PC-9 (cell line): ENCODE results near the gene PRPS1. TPM values are rescaled to one million over a fixed set of nuclear protein-coding genes. Genes with fewer than 3 reads are reported as not detected.

Source experiments
- BruUV-seq: library from RNA; stranded (reverse); fragments of 400-500 nt; replicated peaks from 2 replicates; lab custom pipeline; 2021; lab: Mats Ljungman, UMichigan
- CTCF ChIA-PET: fragments of 300-600 bp; sonication (Branson Sonifier 250); formaldehyde crosslinking; loops from one replicate; lab custom pipeline; 2022; ENCODE audit warnings: antibody characterized with exemption; lab: Charles Lee
- POLR2A ChIA-PET: fragments of 300-600 bp; sonication (Branson Sonifier 250); formaldehyde crosslinking; loops from one replicate; lab custom pipeline; 2022; ENCODE audit warnings: antibody characterized with exemption; ENCODE audit not compliant: unreplicated experiment; lab: Charles Lee
- DNase-seq, 2 experiments: peaks; one replicate each; pipeline versions ENCODE4 v3.0.0 to v3.0.0-alpha.2; 2015 to 2022; ENCODE audit warnings: mixed read lengths in 1 of 2
- H2AFZ ChIP-seq: fragments of 200-600 bp; sonication (generic); 2 replicates; pipeline ENCODE4 v1.8.1; 2017; ENCODE audit warnings: antibody characterized with exemption
- H3F3A ChIP-seq: fragments of 200-600 bp; sonication (generic); 2 replicates; pipeline ENCODE4 v1.8.1; 2017; ENCODE audit warnings: antibody characterized with exemption, mild to moderate bottlenecking, low read depth; ENCODE audit not compliant: insufficient read depth
- H3K27ac ChIP-seq: fragments of 200-600 bp; sonication (generic); 2 replicates; pipeline ENCODE4 v1.6.1; 2016; ENCODE audit warnings: mixed run types
- H3K27me3 ChIP-seq: fragments of 200-600 bp; sonication (generic); 2 replicates; pipeline ENCODE4 v1.6.1; 2016; ENCODE audit warnings: low read depth, mixed run types; ENCODE audit not compliant: insufficient read depth
- H3K36me3 ChIP-seq: fragments of 200-600 bp; sonication (generic); 2 replicates; pipeline ENCODE4 v1.6.1; 2016; ENCODE audit warnings: low read depth, mixed run types
- H3K4me1 ChIP-seq: fragments of 200-600 bp; sonication (generic); replicated peaks from 2 replicates; pipeline ENCODE4 v1.6.1; 2016; ENCODE audit warnings: mixed run types; ENCODE audit not compliant: insufficient read depth
- H3K4me2 ChIP-seq: fragments of 200-600 bp; sonication (generic); 2 replicates; pipeline ENCODE4 v1.6.1; 2017; ENCODE audit warnings: mixed run types
- H3K4me3 ChIP-seq: fragments of 200-600 bp; sonication (generic); 2 replicates; pipeline ENCODE4 v1.6.1; 2016; ENCODE audit warnings: mixed run types
- H3K79me2 ChIP-seq: fragments of 200-600 bp; sonication (generic); 2 replicates; pipeline ENCODE4 v1.6.1; 2017; ENCODE audit warnings: low read depth, mixed run types
- H3K9me2 ChIP-seq: fragments of 200-600 bp; sonication (generic); 2 replicates; pipeline ENCODE4 v1.8.1; 2017; ENCODE audit warnings: mild to moderate bottlenecking; ENCODE audit not compliant: insufficient read depth
- H3K9me3 ChIP-seq: fragments of 200-600 bp; sonication (generic); 2 replicates; pipeline ENCODE4 v1.8.1; 2016; ENCODE audit warnings: low read depth; ENCODE audit not compliant: insufficient read depth
- H4K20me1 ChIP-seq: fragments of 200-600 bp; sonication (generic); 2 replicates; pipeline ENCODE4 v1.8.1; 2017; ENCODE audit not compliant: insufficient read depth
- EZH2 ChIP-seq: fragments of 200-600 bp; sonication (generic); IDR thresholded peaks from 2 replicates; pipeline ENCODE4 v1.8.0; 2017; ENCODE audit warnings: antibody characterized with exemption, low read depth
- intact Hi-C: fragments of 100-400 bp; cut with micrococcal nuclease; formaldehyde crosslinking; loops from one replicate; pipeline ENCODE4 v1.10.0; 2022; ENCODE audit not compliant: unreplicated experiment
- total RNA-seq: library from RNA; stranded (reverse); gene quantifications from 2 replicates; pipeline ENCODE4 v1.2.3, GENCODE V29; 2021
- TF ChIP-seq, protein P1 (sequence below): fragments of 200-600 bp; sonication (generic); conservative IDR thresholded peaks from 2 replicates; pipeline ENCODE4 v1.6.1; 2017; ENCODE audit warnings: mixed run types, antibody characterized with exemption, mild to moderate bottlenecking, moderate library complexity

Gene PRPS1
- total RNA-seq, 1 experiment from 2014 or later, result 67.4 TPM

DNA sequence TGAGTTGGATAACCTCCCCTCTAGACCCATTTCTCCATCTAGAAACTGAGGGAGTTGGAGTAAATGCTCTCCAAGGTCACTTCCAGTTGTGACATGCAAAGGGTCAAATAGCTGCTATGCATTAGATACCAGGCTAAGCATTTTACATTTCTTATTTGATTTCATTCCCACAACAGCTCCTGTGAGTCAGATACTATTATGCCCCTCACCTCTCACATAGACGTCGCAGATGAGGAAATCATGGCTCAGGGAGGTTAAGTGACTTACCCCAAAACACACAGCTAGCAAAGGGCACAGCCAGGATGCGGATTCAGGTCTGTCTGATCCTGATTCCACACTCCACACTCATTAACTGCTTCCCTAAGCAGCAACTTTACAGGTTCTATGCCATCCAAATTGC, 57.7 kb downstream of the PRPS1 start:
- ChIA-PET CTCF (interaction anchor here (1.4 kb wide), 1 partner anchor 13 kb away, joined by 5 read pairs; no protein-coding TSS in a partner anchor), POLR2A (no interaction called here)
- Histone ChIP-seq H3K4me2 (no peak overlapping the region), H2AFZ (no peak overlapping the region), H3K4me3 (no peak overlapping the region), H3K36me3 (no peaks in the 10 kb centered on the region), H3K79me2 (no peaks in the 10 kb centered on the region), H3K4me1 (peaks cover 47% of the 10 kb centered on the region), H3K9me3 (no peaks in the 10 kb centered on the region), H3F3A (peaks cover 9% of the 10 kb centered on the region; the same call in 1 of the 2 replicates), H3K27me3 (no peaks in the 10 kb centered on the region), H4K20me1 (no peaks in the 10 kb centered on the region), H3K9me2 (no peaks in the 10 kb centered on the region), H3K27ac (0 out of 2 replicates have a peak overlapping the region, but pooled peaks have one; percentile 15)
- no TSS peak for BruUV-seq
- DNase-seq, result peak in 1 of 2 experiments; percentile 28
- intact Hi-C loops, result no loop called here
- TF ChIP-seq EZH2, result no peak
- TF ChIP-seq, protein P1, sequence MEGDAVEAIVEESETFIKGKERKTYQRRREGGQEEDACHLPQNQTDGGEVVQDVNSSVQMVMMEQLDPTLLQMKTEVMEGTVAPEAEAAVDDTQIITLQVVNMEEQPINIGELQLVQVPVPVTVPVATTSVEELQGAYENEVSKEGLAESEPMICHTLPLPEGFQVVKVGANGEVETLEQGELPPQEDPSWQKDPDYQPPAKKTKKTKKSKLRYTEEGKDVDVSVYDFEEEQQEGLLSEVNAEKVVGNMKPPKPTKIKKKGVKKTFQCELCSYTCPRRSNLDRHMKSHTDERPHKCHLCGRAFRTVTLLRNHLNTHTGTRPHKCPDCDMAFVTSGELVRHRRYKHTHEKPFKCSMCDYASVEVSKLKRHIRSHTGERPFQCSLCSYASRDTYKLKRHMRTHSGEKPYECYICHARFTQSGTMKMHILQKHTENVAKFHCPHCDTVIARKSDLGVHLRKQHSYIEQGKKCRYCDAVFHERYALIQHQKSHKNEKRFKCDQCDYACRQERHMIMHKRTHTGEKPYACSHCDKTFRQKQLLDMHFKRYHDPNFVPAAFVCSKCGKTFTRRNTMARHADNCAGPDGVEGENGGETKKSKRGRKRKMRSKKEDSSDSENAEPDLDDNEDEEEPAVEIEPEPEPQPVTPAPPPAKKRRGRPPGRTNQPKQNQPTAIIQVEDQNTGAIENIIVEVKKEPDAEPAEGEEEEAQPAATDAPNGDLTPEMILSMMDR, result no peak

GRCh38 chrX:107686792-107687191, 58.5 kb downstream of the PRPS1 start:
- Histone ChIP-seq H3K27me3 (no peaks in the 10 kb centered on the region), H3K4me1 (peaks cover 47% of the 10 kb centered on the region), H3K9me3 (no peaks in the 10 kb centered on the region), H3F3A (peaks cover 9% of the 10 kb centered on the region; the same call in 1 of the 2 replicates), H3K4me2 (peak overlapping the region; percentile 29; the same call in 1 of the 2 replicates), H3K79me2 (no peaks in the 10 kb centered on the region), H3K4me3 (no peak overlapping the region), H4K20me1 (no peaks in the 10 kb centered on the region), H3K36me3 (no peaks in the 10 kb centered on the region), H3K27ac (0 out of 2 replicates have a peak overlapping the region, but pooled peaks have one; percentile 15), H3K9me2 (no peaks in the 10 kb centered on the region), H2AFZ (no peak overlapping the region)
- no TSS peak for BruUV-seq
- TF ChIP-seq, protein P1, result no peak
- no peak for TF ChIP-seq EZH2
- peak in 1 of 2 experiments; percentile 41 for DNase-seq
- ChIA-PET CTCF (interaction anchor here (1.4 kb wide), 1 partner anchor 14 kb away, joined by 5 read pairs; no protein-coding TSS in a partner anchor), POLR2A (no interaction called here)
- intact Hi-C loops, result no loop called here

DNA sequence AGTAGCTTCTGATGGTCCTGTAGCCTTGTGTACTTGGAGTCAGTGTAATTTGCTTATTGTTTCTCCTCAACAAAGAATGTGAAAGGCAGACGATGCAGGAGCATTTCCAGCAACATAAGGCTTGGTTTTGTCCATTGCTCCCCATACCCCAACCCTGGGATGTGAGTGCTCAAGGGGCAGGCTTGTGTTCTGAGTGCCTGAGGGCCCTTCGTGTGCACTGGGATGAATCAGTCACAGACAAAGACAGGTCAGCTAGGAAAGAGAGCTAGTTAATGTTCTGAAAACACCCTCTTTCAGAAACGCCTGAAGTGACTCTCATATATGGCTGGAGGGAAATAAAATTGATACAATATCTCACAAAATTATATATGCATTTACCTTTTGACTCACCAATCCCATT, 59.1 kb downstream of the PRPS1 start:
- intact Hi-C loops, result no loop called here
- CTCF ChIA-PET, result no interaction called here
- BruUV-seq, result no TSS peak
- H3K4me2 ChIP-seq, result peak overlapping the region; percentile 29; the same call in 1 of the 2 replicates
- no peak overlapping the region for H2AFZ ChIP-seq
- no peak overlapping the region for H3K4me3 ChIP-seq
- POLR2A ChIA-PET, result no interaction called here
- H3K4me1 ChIP-seq, result peaks cover 47% of the 10 kb centered on the region
- H3K9me2 ChIP-seq, result no peaks in the 10 kb centered on the region
- no peak overlapping the region for H3K27ac ChIP-seq
- no peaks in the 10 kb centered on the region for H3K79me2 ChIP-seq
- no peaks in the 10 kb centered on the region for H4K20me1 ChIP-seq
- H3K27me3 ChIP-seq, result no peaks in the 10 kb centered on the region
- H3F3A ChIP-seq, result peaks cover 9% of the 10 kb centered on the region; the same call in 1 of the 2 replicates
- no peaks in the 10 kb centered on the region for H3K36me3 ChIP-seq
- DNase-seq, result peak in 1 of 2 experiments; percentile 30
- H3K9me3 ChIP-seq, result no peaks in the 10 kb centered on the region
- TF ChIP-seq, protein P1, result no peak
- no peak for TF ChIP-seq EZH2
